Effector CD4-positive, alpha-beta T cell (primary cell): Measurements from ENCODE around the gene KDELR1.
A peak's percentile ranks its signal among the peaks of the same experiment; 100 is the strongest.
"Not testable (repeated sequence)": the region's sequence is repeated elsewhere in the genome, so short reads cannot be mapped to it uniquely, and the experiment has no call there.

Experiments
- DNase-seq: peaks from one replicate; pipeline ENCODE4 v3.0.0-alpha.2; 2020

KDELR1 gene

GRCh38 chr19:48397263-48398101 is 6.1 kb upstream of the KDELR1 start:
- DNase-seq = no peak

GRCh38 chr19:48396824-48397176 is 5.4 kb upstream of the KDELR1 start:
- no peak for DNase-seq

- DNase-seq = no peak
These were observed 4.9 kb upstream of the KDELR1 start for GRCh38 chr19:48396016-48396823.

- no peak for DNase-seq
These were observed 4.1 kb upstream of the KDELR1 start for GRCh38 chr19:48395499-48395898.

DNA sequence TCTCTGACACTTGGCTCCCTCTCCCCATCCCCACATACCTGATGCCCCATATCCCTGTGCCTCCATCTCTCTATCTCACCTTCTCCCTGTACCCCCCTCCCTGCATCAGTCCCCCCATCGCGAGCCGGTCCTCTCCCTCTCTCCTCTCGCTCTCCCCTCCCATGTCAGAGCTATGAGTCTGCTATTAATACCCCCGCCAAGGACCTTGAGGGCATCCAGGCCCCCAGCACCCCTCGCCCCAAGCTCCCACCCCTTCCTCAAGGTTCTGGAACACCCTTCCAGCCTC is 3.8 kb upstream of the KDELR1 start:
- no peak for DNase-seq

- DNase-seq = no peak
These were observed 3.2 kb upstream of the KDELR1 start for GRCh38 chr19:48394331-48395169.

GRCh38 chr19:48393559-48394330 is 2.4 kb upstream of the KDELR1 start, which contains the start of gene GRIN2D:
Gene GRIN2D (plus strand): TSS chr19:48393668. CDS start chr19:48398393, 4,725 bp downstream.
- peak; percentile 18 for DNase-seq

GRCh38 chr19:48392860-48393558 is 1.7 kb upstream of the KDELR1 start:
- DNase-seq = no peak

- not testable (repeated sequence) for DNase-seq
These were observed 624 bp upstream of the KDELR1 start for GRCh38 chr19:48392006-48392344.

GRCh38 chr19:48390188-48391099 is 907 bp downstream of the KDELR1 start:
- peak; percentile 46 for DNase-seq

DNA sequence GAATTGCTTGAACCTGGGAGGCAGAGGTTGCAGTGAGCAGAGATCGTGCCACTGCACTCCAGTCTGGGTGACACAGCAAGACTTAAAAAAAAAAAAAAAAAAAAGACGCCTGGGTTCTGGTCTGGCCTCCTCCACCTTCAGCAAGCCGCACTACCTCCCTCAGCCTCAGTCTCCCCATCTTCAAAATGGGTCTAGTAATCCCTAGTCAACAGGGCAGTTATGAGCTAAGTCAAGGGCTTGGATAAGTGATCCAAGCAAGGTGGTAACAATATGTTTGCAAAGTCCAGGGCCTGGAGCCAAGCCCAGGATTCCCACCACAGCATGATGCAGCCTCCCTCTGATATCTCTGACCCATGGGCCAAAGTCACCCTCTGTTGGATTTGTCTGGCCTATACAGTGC is 4.4 kb downstream of the KDELR1 start:
- DNase-seq = no peak

- DNase-seq = no peak
These were observed 5.8 kb downstream of the KDELR1 start for GRCh38 chr19:48385461-48386087.

- no peak for DNase-seq
These were observed 9.1 kb downstream of the KDELR1 start for GRCh38 chr19:48382286-48382685.

DNA sequence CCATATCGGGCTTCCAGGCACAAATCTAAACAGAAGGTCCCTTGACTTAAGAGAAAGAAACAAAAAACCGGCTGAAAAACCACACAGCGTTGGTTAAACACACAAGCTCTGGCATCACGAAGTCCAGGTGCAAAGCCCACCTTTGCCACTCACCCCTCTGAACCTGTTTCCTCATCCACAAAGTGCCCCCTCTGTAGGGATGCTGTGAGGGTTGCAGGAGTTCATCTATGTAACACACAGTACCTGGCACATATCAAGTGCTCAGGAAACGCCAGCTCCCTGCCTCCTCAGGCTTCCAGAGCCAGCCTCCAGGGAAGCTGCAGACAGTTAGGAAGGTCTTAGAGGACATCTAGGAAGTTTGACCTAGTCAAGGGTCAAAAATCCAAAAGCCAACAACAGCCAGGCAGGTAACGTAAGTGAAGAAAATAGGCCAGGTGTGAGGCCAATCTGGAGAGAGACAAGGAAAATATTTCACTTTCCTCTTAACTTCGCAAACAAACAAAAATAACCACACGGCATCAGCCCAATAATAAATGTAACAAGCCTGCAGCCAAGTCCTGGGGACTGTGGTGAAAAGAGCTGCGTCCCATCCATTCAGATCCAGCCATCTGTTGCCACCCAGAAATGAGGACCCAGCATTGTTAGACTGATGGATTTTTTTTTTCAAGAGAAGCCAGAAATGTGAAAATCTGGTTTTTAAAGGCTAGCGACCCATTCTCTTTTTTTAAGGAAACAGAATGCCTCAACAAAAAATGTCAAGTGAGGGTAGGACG is 10.0 kb downstream of the KDELR1 start:
- DNase-seq = no peak

GRCh38 chr19:48379058-48379457 is 12.3 kb downstream of the KDELR1 start:
- no peak for DNase-seq

- DNase-seq = no peak
These were observed 13.2 kb downstream of the KDELR1 start for GRCh38 chr19:48378194-48378570.

DNA sequence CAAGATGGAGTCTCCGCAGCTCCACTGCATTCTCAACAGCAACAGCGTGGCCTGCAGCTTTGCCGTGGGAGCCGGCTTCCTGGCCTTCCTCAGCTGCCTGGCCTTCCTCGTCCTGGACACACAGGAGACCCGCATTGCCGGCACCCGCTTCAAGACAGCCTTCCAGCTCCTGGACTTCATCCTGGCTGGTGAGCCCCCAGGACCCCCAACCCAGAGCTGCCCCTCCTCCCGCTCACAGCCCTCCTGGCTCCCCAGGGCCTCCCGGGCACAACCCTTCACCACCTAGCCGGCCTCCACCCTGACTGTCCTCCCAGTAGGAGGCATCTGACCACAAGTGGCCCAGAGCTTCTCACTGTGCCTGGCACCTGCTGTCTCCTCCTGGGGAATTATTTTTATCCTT is 17.8 kb downstream of the KDELR1 start:
- DNase-seq = no peak

GRCh38 chr19:48372904-48373303 is 18.4 kb downstream of the KDELR1 start:
- no peak for DNase-seq

DNA sequence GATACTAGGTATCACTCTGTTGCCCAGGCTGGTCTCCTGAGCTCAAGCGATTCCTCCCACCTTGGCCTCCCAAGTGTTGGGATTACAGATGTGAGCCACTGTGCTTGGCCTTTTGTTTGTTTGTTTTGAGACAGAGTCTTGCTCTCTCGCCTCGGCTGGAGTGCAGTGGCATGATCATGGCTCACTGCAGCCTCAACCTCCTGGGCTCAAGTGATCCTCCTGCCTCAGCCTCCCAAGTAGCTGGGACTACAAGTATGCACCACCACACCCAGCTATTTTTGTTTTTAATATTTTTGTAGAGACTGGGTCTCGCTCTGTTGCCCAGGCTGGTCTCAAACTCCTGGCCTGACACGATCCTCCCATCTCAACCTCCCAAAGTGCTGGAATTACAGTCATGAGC is 19.6 kb downstream of the KDELR1 start:
- not testable (repeated sequence) for DNase-seq

DNA sequence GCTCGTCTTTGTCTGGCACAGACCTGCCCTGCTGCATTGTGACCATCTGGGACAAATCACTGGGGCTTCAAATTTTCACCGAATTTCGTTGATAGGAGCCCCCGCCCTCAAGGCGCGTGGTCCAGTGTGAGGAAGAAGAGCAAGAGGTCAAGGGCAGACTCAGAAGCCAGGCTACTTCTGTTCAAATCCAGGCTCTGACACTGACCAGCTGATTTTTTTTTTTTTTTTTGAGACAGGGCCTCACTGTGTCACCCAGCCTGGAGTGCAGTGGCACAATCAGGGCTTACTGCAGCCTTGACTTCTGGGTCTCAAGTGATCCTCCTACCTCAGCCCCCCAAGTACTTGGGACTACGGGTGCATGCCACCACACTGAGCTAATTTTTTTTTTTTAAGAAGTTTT is 20.0 kb downstream of the KDELR1 start:
- DNase-seq = no peak
